Measurements from ENCODE around the gene DCTPP1. TPM values are rescaled to one million over a fixed set of nuclear protein-coding genes. Genes with fewer than 3 reads are reported as not detected.

Gene DCTPP1
- total RNA-seq, 4 donors from 2014 or later: 20.7 to 33.3 (median 27.6) TPM

- no peaks in the 10 kb centered on the region for H3K9me3 ChIP-seq
- H3K4me3 ChIP-seq: no peak overlapping the region
- no peaks in the 10 kb centered on the region for H3K27me3 ChIP-seq
- no peak overlapping the region for H3K27ac ChIP-seq
- H3K36me3 ChIP-seq: no peaks in the 10 kb centered on the region
- no peak for DNase-seq
- peaks cover 0 to 19% (median 2%) of the 10 kb centered on the region in 4 donors for H3K4me1 ChIP-seq
- TF ChIP-seq CTCF (IDR thresholded peaks at IDR 0.05): no peak
- no peak for TF ChIP-seq POLR2A (IDR thresholded peaks at IDR 0.05)
These were observed 15.7 kb downstream of the DCTPP1 start for GRCh38 chr16:30414159-30414558.

GRCh38 chr16:30413112-30413806, 16.6 kb downstream of the DCTPP1 start:
- no peak for TF ChIP-seq POLR2A (IDR thresholded peaks at IDR 0.05)
- no peak for TF ChIP-seq CTCF (IDR thresholded peaks at IDR 0.05)
- no peaks in the 10 kb centered on the region for H3K9me3 ChIP-seq
- no peaks in the 10 kb centered on the region for H3K27me3 ChIP-seq
- no peaks in the 10 kb centered on the region for H3K36me3 ChIP-seq
- peaks cover under 1 to 21% (median 3%) of the 10 kb centered on the region in 4 donors for H3K4me1 ChIP-seq
- no peak overlapping the region for H3K4me3 ChIP-seq
- DNase-seq: no peak
- H3K27ac ChIP-seq: no peak overlapping the region

GRCh38 chr16:30409125-30410060, 20.4 kb downstream of the DCTPP1 start:
- DNase-seq: peak; percentile 92 to 97 (median 94)
- H3K4me3 ChIP-seq: no peak overlapping the region
- H3K4me1 ChIP-seq: peaks cover 0 to 19% (median 7%) of the 10 kb centered on the region in 4 donors
- H3K9me3 ChIP-seq: no peaks in the 10 kb centered on the region
- peak overlapping the region in 1 of 4 donors; percentile 45 for H3K27ac ChIP-seq
- TF ChIP-seq POLR2A (IDR thresholded peaks at IDR 0.05): peak in 1 of 2 donors; percentile 20
- TF ChIP-seq CTCF (IDR thresholded peaks at IDR 0.05): peak; percentile 88 to 96 (median 92)
- H3K36me3 ChIP-seq: no peaks in the 10 kb centered on the region
- no peaks in the 10 kb centered on the region for H3K27me3 ChIP-seq

GRCh38 chr16:30407804-30408534, 21.9 kb downstream of the DCTPP1 start:
- Histone ChIP-seq H3K9me3 (no peaks in the 10 kb centered on the region), H3K27ac (peak overlapping the region; percentile 72 to 88 (median 85)), H3K4me1 (peaks cover 0 to 19% (median 7%) of the 10 kb centered on the region in 4 donors), H3K27me3 (no peaks in the 10 kb centered on the region), H3K4me3 (peak overlapping the region; percentile 68 to 78 (median 73)), H3K36me3 (no peaks in the 10 kb centered on the region)
- no peak for DNase-seq
- TF ChIP-seq POLR2A (IDR thresholded peaks at IDR 0.05) (no peak), CTCF (IDR thresholded peaks at IDR 0.05) (no peak)

GRCh38 chr16:30407102-30407803, 22.6 kb downstream of the DCTPP1 start, which contains the start of gene ZNF771:
Gene ZNF771, plus strand, starts transcription at chr16:30407606. Its CDS starts 448 bp downstream, at chr16:30408054.
- no peaks in the 10 kb centered on the region for H3K36me3 ChIP-seq
- peaks cover 0 to 20% (median 7%) of the 10 kb centered on the region in 4 donors for H3K4me1 ChIP-seq
- no peaks in the 10 kb centered on the region for H3K9me3 ChIP-seq
- H3K4me3 ChIP-seq: peak within 1 kb of the TSS; percentile 68 to 78 (median 73)
- peak within 1 kb of the TSS; percentile 72 to 88 (median 85) for H3K27ac ChIP-seq
- TF ChIP-seq POLR2A (IDR thresholded peaks at IDR 0.05): peak; percentile 38 to 50
- peak in 3 of 6 experiments; percentile 13 to 21 (median 19) for TF ChIP-seq CTCF (IDR thresholded peaks at IDR 0.05)
- peak; percentile 97 to 98 (median 97) for DNase-seq
- no peaks in the 10 kb centered on the region for H3K27me3 ChIP-seq
